H1 (cell line): ENCODE measurements around the gene IRGC. TPM values are rescaled to one million over a fixed set of nuclear protein-coding genes. Genes with fewer than 3 reads are reported as not detected.

Source experiments
- CTCF ChIA-PET: fragments of 300-600 bp; sonication (Branson Sonifier 250); formaldehyde crosslinking; loops from one replicate; lab custom pipeline; 2021; ENCODE audit not compliant: partially characterized antibody; lab: Charles Lee
- POLR2A ChIA-PET: fragments of 300-600 bp; sonication (Branson Sonifier 250); formaldehyde crosslinking; loops from one replicate; lab custom pipeline; 2021; ENCODE audit warnings: inconsistent platforms; ENCODE audit not compliant: partially characterized antibody; lab: Charles Lee
- DNase-seq, 2 experiments: peaks; one replicate each; pipeline versions ENCODE4 v3.0.0 to v3.0.0-alpha.2; 2010 to 2022; ENCODE audit warnings: low spot score in 2 of 2, low read depth in 1 of 2, mixed read lengths in 1 of 2
- FAIRE-seq: peaks from 2 replicates; lab custom pipeline; 2011; peaks lifted over from hg19 to GRCh38; lab: Jason Lieb, UNC
- H2AFZ ChIP-seq: 2 replicates; pipeline ENCODE4 v1.8.1; 2012; ENCODE audit warnings: low read length, inconsistent platforms
- H2AK5ac ChIP-seq: 2 replicates; pipeline ENCODE4 v1.6.1; 2013; ENCODE audit warnings: low read depth, low read length
- H2BK120ac ChIP-seq: replicated peaks from 2 replicates; pipeline ENCODE3; 2013; ENCODE audit warnings: low read depth, low read length, inconsistent platforms
- H2BK12ac ChIP-seq: 2 replicates; pipeline ENCODE4 v1.6.1; 2013; ENCODE audit warnings: low read depth, low read length
- H2BK15ac ChIP-seq: 2 replicates; pipeline ENCODE4 v1.6.1; 2013; ENCODE audit warnings: low read length
- H2BK20ac ChIP-seq: 2 replicates; pipeline ENCODE4 v1.6.1; 2013; ENCODE audit warnings: low read length
- H2BK5ac ChIP-seq: 2 replicates; pipeline ENCODE4 v1.6.1; 2013; ENCODE audit warnings: low read depth, low read length
- H3K14ac ChIP-seq: 2 replicates; pipeline ENCODE4 v1.6.1; 2013; ENCODE audit warnings: inconsistent platforms; ENCODE audit not compliant: insufficient read length
- H3K18ac ChIP-seq: 2 replicates; pipeline ENCODE4 v1.6.1; 2013; ENCODE audit warnings: low read length; ENCODE audit errors: extremely low read depth
- H3K23ac ChIP-seq: 2 replicates; pipeline ENCODE4 v1.6.1; 2013; ENCODE audit warnings: inconsistent platforms; ENCODE audit not compliant: insufficient read length
- H3K23me2 ChIP-seq: 2 replicates; pipeline ENCODE4 v1.6.1; 2013; ENCODE audit warnings: low read depth, low read length
- H3K27ac ChIP-seq: 2 replicates; pipeline ENCODE4 v1.6.1; 2011; ENCODE audit warnings: low read depth, low read length, inconsistent platforms
- H3K27me3 ChIP-seq, 4 experiments: replicated peaks in 1 of 4; 1 replicate in 1 of 4; 2 replicates in 3 of 4; pipeline versions ENCODE4 v1.6.1 to v1.8.1; 2011 to 2013; ENCODE audit warnings: low read length in 3 of 4, mild to moderate bottlenecking in 3 of 4, inconsistent platforms in 2 of 4, mixed read lengths in 2 of 4, moderate library complexity in 1 of 4; ENCODE audit not compliant: control insufficient read depth in 3 of 4, insufficient read depth in 3 of 4; ENCODE audit errors: extremely low read depth in 1 of 4
- H3K36me3 ChIP-seq, 4 experiments: 2 replicates each; pipeline versions ENCODE4 v1.6.1 to v1.8.1; 2011 to 2013; ENCODE audit warnings: mild to moderate bottlenecking in 4 of 4, low read length in 3 of 4, moderate library complexity in 2 of 4, control low read depth in 1 of 4, inconsistent platforms in 1 of 4; ENCODE audit not compliant: insufficient read depth in 4 of 4, control insufficient read depth in 2 of 4
- H3K4ac ChIP-seq: replicated peaks from 2 replicates; pipeline ENCODE3; 2013; ENCODE audit warnings: low read length, low read depth, mixed read lengths, inconsistent platforms; ENCODE audit not compliant: insufficient read length
- H3K4me1 ChIP-seq, 4 experiments: replicated peaks in 1 of 4; 1 replicate in 1 of 4; 2 replicates in 3 of 4; pipeline versions ENCODE4 v1.6.1 to v1.8.1; 2011 to 2013; ENCODE audit warnings: low read length in 3 of 4, inconsistent platforms in 2 of 4, mixed read lengths in 1 of 4; ENCODE audit not compliant: insufficient read depth in 4 of 4, control insufficient read depth in 3 of 4
- H3K4me2 ChIP-seq, 2 experiments: 2 replicates each; pipeline versions ENCODE4 v1.6.1 to v1.8.1; 2011 to 2013; ENCODE audit warnings: low read depth in 2 of 2, low read length in 2 of 2, control low read depth in 1 of 2, inconsistent platforms in 1 of 2, mild to moderate bottlenecking in 1 of 2; ENCODE audit not compliant: insufficient read depth in 1 of 2
- H3K4me3 ChIP-seq, 4 experiments: fragments of 200-600, 300-600 bp in 1 of 4; sonication (generic), shearing (Covaris generic), sonication (Bioruptor Twin) in 1 of 4; 2 replicates each; pipeline versions ENCODE4 v1.5.1 to v1.8.1; 2011 to 2016; ENCODE audit warnings: low read length in 4 of 4, low read depth in 3 of 4, control low read depth in 2 of 4, inconsistent platforms in 2 of 4, mild to moderate bottlenecking in 2 of 4, mixed read lengths in 1 of 4, moderate library complexity in 1 of 4; ENCODE audit not compliant: insufficient read depth in 2 of 4; ENCODE audit errors: extremely low read depth in 1 of 4
- H3K56ac ChIP-seq: replicated peaks from 2 replicates; pipeline ENCODE3; 2013; ENCODE audit warnings: low read depth, mild to moderate bottlenecking, mixed read lengths, low read length, inconsistent platforms; ENCODE audit not compliant: insufficient read length
- H3K79me1 ChIP-seq: 2 replicates; pipeline ENCODE4 v1.6.1; 2013; ENCODE audit warnings: low read depth, low read length, control low read depth
- H3K79me2 ChIP-seq, 2 experiments: 2 replicates each; pipeline versions ENCODE4 v1.6.1 to v1.8.1; 2012 to 2013; ENCODE audit warnings: low read length in 2 of 2, mild to moderate bottlenecking in 2 of 2, inconsistent platforms in 1 of 2; ENCODE audit not compliant: insufficient read depth in 2 of 2, control insufficient read depth in 1 of 2
- H3K9ac ChIP-seq, 4 experiments: replicated peaks in 1 of 4; 1 replicate in 1 of 4; 2 replicates in 3 of 4; pipeline versions ENCODE4 v1.6.1 to v1.8.1; 2011 to 2013; ENCODE audit warnings: low read depth in 3 of 4, low read length in 3 of 4, control low read depth in 2 of 4, mild to moderate bottlenecking in 2 of 4, moderate library complexity in 2 of 4, inconsistent platforms in 1 of 4; ENCODE audit errors: extremely low read depth in 1 of 4
- H3K9me3 ChIP-seq, 2 experiments: 2 replicates each; pipeline versions ENCODE4 v1.6.1 to v1.8.1; 2012 to 2013; ENCODE audit warnings: mild to moderate bottlenecking in 2 of 2, moderate library complexity in 2 of 2, control low read depth in 1 of 2, inconsistent platforms in 1 of 2, low read depth in 1 of 2, low read length in 1 of 2, mixed read lengths in 1 of 2; ENCODE audit not compliant: insufficient read depth in 2 of 2
- H4K20me1 ChIP-seq, 2 experiments: replicated peaks in 1 of 2; 2 replicates each; pipeline versions ENCODE3 to v1.8.1; 2011 to 2013; ENCODE audit warnings: inconsistent platforms in 2 of 2, low read length in 2 of 2, mild to moderate bottlenecking in 1 of 2; ENCODE audit not compliant: insufficient read depth in 2 of 2, control insufficient read depth in 1 of 2
- H4K5ac ChIP-seq: 2 replicates; pipeline ENCODE4 v1.6.1; 2013; ENCODE audit warnings: low read length, low read depth, mixed read lengths, inconsistent platforms; ENCODE audit not compliant: insufficient read length
- H4K8ac ChIP-seq: 2 replicates; pipeline ENCODE4 v1.8.0; 2013; ENCODE audit warnings: mild to moderate bottlenecking, moderate library complexity, low read length, inconsistent platforms; ENCODE audit not compliant: insufficient read depth; ENCODE audit errors: extremely low read depth
- H4K91ac ChIP-seq: replicated peaks from 2 replicates; pipeline ENCODE3; 2013; ENCODE audit warnings: low read length, mixed read lengths, inconsistent platforms; ENCODE audit not compliant: insufficient read length
- ATF2 ChIP-seq: IDR thresholded peaks from 2 replicates; pipeline ENCODE4 v1.6.1; 2012; ENCODE audit warnings: low read length, inconsistent platforms
- CHD1 ChIP-seq: IDR thresholded peaks from 2 replicates; pipeline ENCODE4 v1.6.1; 2012; ENCODE audit warnings: low read depth, low read length, improper control_type of control experiment
- CHD2 ChIP-seq: IDR thresholded peaks from 2 replicates; pipeline ENCODE4 v1.6.1; 2012; ENCODE audit warnings: low read length, improper control_type of control experiment
- E2F6 ChIP-seq: IDR thresholded peaks from 2 replicates; pipeline ENCODE4 v1.6.1; 2012; ENCODE audit warnings: inconsistent platforms
- EZH2 ChIP-seq: fragments of 200-600 bp; sonication (generic); IDR thresholded peaks from 2 replicates; pipeline ENCODE4 v1.7.1; 2012; ENCODE audit warnings: low read depth, mild to moderate bottlenecking, moderate library complexity, low read length, inconsistent platforms; ENCODE audit not compliant: severe bottlenecking
- HDAC6 ChIP-seq: IDR thresholded peaks from one replicate; pipeline ENCODE4 v1.7.1; 2012; ENCODE audit warnings: low read depth, mild to moderate bottlenecking, inconsistent platforms, low read length, moderate library complexity
- WGBS, 2 experiments: shearing (Covaris generic) in 1 of 2; methylation state at CpG; one replicate each; pipeline versions ENCODE4 v1.1.6 to v1.1.7; 2013 to 2015; ENCODE audit warnings: low lambda C conversion rate in 2 of 2, mixed read lengths in 2 of 2, inconsistent platforms in 1 of 2, low coverage in 1 of 2, missing lambda C conversion rate in 1 of 2; ENCODE audit not compliant: insufficient replicate concordance in 2 of 2, insufficient coverage in 1 of 2, insufficient read length in 1 of 2; ENCODE audit errors: extremely low coverage in 1 of 2, missing lambda C conversion rate in 1 of 2; 5-methylcytosine and 5-hydroxymethylcytosine counted together
- polyA plus RNA-seq, 7 experiments: library from polyadenylated mRNA; depleted of rRNA in 3 of 7; stranded (reverse) in 5 of 7; unstranded in 2 of 7; fragments of >200 nt in 5 of 7; fragments of 200-250 nt in 2 of 7; gene quantifications; 1 replicate in 5 of 7; 2 replicates in 1 of 7; 4 replicates in 1 of 7; pipeline versions ENCODE4 v1.2.1 to v1.2.3, GENCODE V29; 2011 to 2013; ENCODE audit warnings: missing spikeins in 2 of 7, mixed read lengths in 2 of 7
- total RNA-seq: library from RNA; stranded (reverse); fragmentation: NEBNext Ultra II Directional; extraction: Animal tissue kit (Norgen Biotek cat#: 25700); gene quantifications from 2 replicates; pipeline ENCODE4 v1.2.1, GENCODE V29; 2021

The IRGC gene
- total and polyA plus RNA-seq, 2 of the 8 experiments (the other 6 are each of a cell fraction or from before 2014, with no cell fraction given), result not detected

- CTCF ChIA-PET, result interaction anchor here (0.6 to 1.4 kb wide), 7 partner anchors 26 to 221 kb away, joined by 3 to 5 read pairs (median 3); no protein-coding TSS in a partner anchor
Observed at GRCh38 chr19:43719918-43720317, 4.0 kb downstream of the IRGC start.

More at GRCh38 chr19:43719918-43720317, 4.0 kb downstream of the IRGC start:
- no peaks in the 10 kb centered on the region for H3K79me1 ChIP-seq
- no peak for TF ChIP-seq CHD1
- no peak for TF ChIP-seq E2F6
- no peak for TF ChIP-seq CHD2
- no peak for TF ChIP-seq HDAC6
- no peak for TF ChIP-seq ATF2
- TF ChIP-seq EZH2, result no peak
- TF ChIP-seq, all 59 proteins: peak for 0
- no peak overlapping the region for H3K9ac ChIP-seq
- H3K4me3 ChIP-seq, result no peak overlapping the region
- H2AFZ ChIP-seq, result no peak overlapping the region
- H3K23ac ChIP-seq, result no peak overlapping the region
- no peak overlapping the region for H3K4me2 ChIP-seq
- H3K79me2 ChIP-seq, result no peaks in the 10 kb centered on the region
- no peak overlapping the region for H2BK12ac ChIP-seq
- H3K14ac ChIP-seq, result no peak overlapping the region
- H3K56ac ChIP-seq, result no peak overlapping the region
- H2AK5ac ChIP-seq, result no peak overlapping the region
- H4K91ac ChIP-seq, result no peak overlapping the region
- H3K23me2 ChIP-seq, result no peaks in the 10 kb centered on the region
- H3K36me3 ChIP-seq, result no peaks in the 10 kb centered on the region
- no peak overlapping the region for H3K18ac ChIP-seq
- POLR2A ChIA-PET, result no interaction called here
- no peak for FAIRE-seq
- no peak overlapping the region for H3K27ac ChIP-seq
- H2BK15ac ChIP-seq, result no peak overlapping the region
- no peaks in the 10 kb centered on the region for H3K9me3 ChIP-seq
- 100% methylated on average over 2 of the region's 5 CpGs; no CpG with 5 or more reads in 1 of the 2 experiments for WGBS, 2 experiments
- no peak overlapping the region for H2BK120ac ChIP-seq
- H2BK5ac ChIP-seq, result no peak overlapping the region
- no peak overlapping the region for H4K8ac ChIP-seq
- no peaks in the 10 kb centered on the region for H3K27me3 ChIP-seq
- no peaks in the 10 kb centered on the region for H4K20me1 ChIP-seq
- no peak for DNase-seq
- no peak overlapping the region for H3K4ac ChIP-seq
- H3K4me1 ChIP-seq, result no peaks in the 10 kb centered on the region
- H2BK20ac ChIP-seq, result no peak overlapping the region
- H4K5ac ChIP-seq, result no peak overlapping the region
